DMS153 treated with DMSO at 0.1 percent for 48 hours (cell line): ENCODE measurements around the gene ZNF688.
A peak's percentile ranks its signal among the peaks of the same experiment; 100 is the strongest.
"Not testable (repeated sequence)": the region's sequence is repeated elsewhere in the genome, so short reads cannot be mapped to it uniquely, and the experiment has no call there.

Experiments used
- DNase-seq: peaks from one replicate; lab custom pipeline; 2025; ENCODE audit not compliant: unreplicated experiment; lab: John Stamatoyannopoulos, UW

The ZNF688 gene

DNA sequence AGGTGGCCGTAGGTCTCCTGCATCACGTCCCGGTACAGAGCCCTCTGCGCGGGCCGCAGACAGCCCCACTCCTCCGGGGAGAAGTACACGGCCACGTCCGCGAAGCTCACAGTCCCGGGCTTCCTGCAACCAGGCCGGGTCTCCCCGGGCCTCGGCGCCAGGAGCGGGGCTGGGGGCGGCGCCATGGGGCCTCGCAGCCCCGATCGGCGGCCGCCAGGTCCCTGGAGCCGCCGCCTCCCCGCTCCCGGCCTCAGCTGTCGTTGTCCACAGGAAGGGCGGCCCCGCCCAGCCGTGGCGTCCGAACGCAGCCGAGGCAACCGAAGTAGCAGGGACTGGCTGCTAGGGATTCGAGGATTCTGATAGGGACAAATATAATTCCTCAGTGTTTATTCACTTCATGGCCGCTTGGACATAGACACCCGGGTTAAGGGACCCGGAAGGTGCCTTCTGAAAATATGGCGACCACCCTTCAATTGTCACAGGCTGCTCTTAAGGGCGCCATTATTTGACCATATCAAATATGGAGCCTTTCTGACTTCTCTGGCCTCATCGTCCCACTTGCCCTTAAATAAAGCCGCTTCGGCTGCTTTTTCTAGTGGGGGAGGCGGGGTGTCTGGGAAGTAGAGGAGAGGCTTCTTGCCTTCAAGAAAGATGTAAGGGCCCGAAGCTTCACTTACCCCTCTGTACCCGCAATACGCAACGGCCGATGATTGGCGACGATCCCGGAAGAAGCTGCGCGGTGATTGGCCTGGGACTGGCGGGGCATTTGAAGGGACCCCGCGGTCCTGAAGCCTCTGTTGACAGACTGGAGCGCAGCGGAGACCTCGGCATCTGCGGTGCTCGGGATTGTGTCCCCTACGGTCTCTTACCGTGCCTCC, at the start of gene ZNF688:
Gene ZNF688, minus strand, starts transcription at position 270 of the 878 bp plus-strand sequence. Its CDS starts 85 bp downstream, at position 185.
- peak; percentile 75 for DNase-seq

DNA sequence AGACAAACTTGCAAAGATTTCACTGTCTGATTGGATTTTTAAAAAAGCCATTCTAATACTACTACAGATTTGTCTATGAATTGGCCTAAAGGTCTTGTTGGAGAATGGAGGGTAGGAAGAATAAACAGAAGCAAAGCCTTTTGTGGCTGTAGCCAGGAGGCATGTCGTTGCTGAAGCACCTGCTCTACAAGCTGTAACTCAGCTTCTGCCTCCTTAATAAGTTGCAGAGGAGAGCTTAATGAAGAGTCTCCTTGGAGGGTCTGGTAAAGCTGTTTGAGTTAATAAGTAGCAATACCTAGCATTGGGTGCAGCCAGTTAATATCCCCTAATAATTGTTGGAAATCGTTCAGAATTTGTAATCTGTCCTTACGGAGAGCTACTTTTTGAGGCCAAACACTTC, 48.7 kb upstream of the ZNF688 start:
- no peak for DNase-seq

DNA sequence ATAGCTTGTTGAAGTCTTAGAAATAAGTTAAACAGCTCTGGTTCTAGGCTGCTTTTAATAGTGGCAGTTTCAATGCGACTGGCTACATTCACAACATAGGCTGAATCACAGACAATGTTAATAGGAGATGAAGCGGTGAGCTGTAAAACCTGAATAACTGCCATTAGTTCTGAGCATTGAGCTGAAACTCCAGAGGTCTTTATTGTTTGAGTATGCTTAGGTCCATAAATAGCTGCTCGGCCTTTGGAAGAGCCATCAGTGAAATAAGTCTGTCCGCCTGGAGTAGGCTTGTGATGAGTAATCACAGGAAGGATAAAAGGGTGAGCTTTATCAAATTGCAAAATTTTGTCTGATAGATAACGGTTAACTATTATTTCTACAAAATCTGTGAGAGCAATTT, 48.1 kb upstream of the ZNF688 start:
- no peak for DNase-seq

- DNase-seq, result no peak
These were observed 47.7 kb upstream of the ZNF688 start for GRCh38 chr16:30619202-30619601.

GRCh38 chr16:30615358-30616091, 44.0 kb upstream of the ZNF688 start:
- DNase-seq, result no peak

DNA sequence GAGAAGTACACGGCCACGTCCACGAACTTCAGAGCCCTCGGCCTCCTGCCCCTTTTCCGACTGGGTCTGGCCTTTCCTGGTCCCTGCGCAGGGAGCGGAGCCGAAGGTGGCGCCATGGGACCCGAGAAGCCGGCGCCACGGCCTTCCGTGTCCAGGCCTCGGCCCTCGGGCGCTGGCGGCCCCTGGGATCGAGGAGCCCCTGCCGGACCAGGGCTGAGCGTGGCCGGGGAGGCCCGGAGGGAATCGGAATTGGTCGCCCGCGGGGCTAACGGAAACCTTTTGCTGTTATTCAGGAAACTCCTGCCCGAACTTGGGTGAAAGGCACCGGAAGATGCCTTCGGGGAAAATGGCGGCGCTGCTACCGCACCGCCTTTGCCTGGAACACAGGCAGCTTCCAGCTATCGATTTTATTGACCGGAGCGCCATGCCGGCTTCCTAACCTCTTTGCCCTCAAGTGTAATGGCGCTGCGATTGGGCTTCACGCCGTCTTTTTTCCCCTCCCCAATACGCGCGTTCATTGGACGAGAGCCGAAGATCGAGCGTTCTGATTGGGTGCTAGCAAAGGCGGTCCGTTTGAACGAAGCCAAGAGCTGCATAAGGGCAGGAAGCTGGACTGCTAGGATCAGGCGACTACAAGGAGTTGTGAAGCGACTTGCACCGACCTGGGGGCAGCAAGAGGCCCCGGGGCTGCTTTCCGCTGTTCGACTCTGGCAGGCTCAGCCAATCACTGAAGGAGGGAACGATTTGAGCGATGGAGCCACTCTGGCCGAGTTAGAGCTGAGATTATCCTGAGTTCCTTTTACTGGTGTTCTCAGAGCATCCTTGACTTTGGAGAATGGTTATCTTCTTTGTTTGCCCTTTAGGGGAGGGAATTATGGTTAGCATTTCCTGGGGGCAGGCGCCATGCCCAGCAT, 38.7 kb upstream of the ZNF688 start, which contains the start of gene ZNF689:
Gene ZNF689, minus strand, starts transcription at position 464 of the 914 bp plus-strand sequence. Its CDS starts 348 bp downstream, at position 116.
- DNase-seq, result peak; percentile 93

DNA sequence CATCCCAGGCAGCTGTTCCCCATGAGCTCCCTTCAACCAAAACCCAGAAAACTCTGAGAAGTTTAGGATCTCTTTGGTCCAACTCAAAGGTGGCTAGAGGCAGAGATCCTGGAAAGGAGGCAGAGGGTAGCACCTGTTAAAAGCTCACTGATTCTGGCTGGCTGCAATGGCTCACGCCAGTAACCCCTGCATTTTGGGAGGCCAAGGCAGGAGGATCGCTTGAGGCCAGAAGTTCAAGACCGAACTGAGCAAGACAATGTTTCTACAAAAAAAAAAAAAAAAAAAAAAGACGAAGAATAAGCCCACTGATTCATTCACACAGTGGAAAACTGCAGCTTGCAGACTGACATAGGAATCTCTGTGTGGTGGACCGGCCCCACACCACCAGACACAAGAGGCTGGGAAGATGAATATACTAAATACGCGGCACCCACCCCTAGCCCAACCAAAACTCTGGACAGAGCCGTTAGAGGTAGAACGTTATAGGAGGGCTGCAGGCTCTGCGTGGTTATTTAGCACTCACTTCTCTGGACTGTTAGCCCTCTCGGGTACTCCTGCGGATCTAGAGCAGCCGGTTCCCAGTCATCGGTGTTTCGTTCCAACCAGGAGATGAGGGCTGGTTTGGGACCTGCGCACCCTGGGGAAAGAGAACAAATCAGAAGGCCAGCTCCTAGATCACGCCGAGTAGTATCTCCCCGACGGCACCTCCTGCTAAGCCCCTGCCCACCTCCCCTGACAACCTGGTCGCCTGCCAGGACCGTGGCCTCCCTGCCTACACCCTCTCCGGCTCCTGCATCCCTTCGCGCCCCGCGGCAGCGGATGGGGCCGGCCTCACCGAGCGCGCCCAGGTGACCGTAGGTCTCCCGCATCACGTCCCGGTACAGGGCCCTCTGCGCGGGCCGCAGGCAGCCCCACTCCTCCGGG, 37.8 kb upstream of the ZNF688 start:
- DNase-seq, result peak; percentile 16

GRCh38 chr16:30606004-30606403, 34.5 kb upstream of the ZNF688 start:
- DNase-seq, result no peak

DNA sequence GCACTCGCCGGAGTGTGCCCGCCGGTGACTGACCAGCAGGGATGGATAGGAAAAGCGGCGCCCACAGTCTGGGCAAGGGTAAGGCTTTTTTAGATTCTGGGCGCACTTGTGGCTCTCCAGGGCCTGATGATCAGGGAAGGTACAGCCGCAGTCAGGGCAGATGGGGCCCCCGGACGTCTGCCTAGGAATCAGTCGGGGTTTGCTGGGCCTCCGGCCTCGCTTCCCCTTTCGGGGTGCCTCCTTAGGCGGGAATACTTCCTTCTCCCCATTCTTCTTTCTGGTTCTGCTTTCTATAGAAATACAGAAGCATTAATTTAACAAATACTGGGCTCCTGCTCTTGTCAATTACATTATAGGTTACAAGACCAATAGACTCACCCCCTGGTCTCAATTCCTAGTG, 33.6 kb upstream of the ZNF688 start:
- no peak for DNase-seq

GRCh38 chr16:30604316-30604947, 32.9 kb upstream of the ZNF688 start:
- DNase-seq, result no peak

GRCh38 chr16:30603945-30604315, 32.4 kb upstream of the ZNF688 start:
- no peak for DNase-seq

DNA sequence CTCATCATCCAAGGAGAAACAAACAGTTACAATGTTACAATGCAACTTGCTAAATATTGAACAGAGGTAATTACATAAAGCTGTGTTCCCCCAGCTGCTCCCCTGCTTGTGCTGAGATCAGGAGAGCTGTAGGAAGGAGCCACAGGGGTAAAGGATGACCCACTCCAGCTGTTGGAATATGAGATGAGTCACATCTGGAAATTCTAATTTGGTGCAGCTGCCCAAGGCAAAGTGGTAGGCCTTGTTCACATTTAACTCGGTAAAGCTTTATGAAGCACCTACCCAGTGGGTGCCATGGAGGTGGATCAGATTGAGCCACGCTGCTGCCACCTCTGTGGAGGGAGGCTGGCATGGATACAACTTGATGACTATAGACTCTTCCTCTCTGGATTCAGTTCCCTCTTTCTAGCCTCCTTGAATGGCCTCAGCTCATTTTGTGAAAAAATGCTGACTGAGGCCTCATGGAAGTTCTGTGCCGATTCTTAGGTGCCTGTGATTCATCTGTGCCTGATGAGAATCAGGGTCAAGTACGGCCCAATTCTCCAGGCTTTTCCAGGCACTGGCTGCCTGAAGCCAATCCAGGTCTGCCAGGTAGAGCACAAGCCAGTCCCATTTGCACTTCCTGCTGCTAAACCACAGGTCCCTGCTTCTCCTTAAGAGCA, 31.2 kb upstream of the ZNF688 start:
- DNase-seq, result no peak

GRCh38 chr16:30601966-30602365, 30.5 kb upstream of the ZNF688 start:
- no peak for DNase-seq

DNA sequence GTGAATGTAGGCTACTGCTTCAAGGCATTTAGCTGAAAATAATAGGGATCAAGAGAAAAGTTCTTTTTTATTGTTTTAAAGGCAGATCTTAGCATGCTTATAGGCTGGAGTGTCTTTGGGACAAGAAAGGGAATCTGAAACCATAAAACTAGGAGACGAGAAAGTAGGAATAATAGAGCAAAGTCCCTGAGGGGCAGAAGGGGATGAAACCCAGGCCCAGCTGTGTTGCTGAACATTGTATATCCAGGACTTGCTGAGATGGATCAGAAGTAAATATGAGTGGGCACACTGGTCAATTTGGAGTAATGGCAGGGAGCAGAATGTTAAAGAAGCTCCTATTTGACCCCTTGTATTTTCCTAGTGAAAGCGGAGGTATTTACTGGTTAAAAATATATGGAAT, 29.4 kb upstream of the ZNF688 start:
- no peak for DNase-seq

DNA sequence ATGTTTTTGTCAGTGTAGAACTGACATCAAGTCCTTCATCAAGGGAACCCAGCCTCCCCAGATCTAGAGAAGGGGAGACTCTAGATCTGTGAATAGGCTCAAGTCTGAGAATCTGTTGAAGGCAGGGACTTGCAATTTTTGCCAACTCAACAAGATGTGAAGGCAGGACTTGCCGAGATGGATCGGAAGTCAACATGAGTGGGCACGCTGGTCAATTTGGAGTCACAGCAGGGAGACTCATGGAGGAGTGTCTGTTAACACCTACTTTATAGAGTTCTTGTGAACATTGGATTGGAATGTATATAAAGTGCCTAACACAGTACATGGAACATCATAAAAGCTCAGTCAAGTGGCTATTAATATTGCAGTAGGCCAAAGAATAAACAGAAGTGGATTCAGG, 28.7 kb upstream of the ZNF688 start:
- DNase-seq, result no peak

DNA sequence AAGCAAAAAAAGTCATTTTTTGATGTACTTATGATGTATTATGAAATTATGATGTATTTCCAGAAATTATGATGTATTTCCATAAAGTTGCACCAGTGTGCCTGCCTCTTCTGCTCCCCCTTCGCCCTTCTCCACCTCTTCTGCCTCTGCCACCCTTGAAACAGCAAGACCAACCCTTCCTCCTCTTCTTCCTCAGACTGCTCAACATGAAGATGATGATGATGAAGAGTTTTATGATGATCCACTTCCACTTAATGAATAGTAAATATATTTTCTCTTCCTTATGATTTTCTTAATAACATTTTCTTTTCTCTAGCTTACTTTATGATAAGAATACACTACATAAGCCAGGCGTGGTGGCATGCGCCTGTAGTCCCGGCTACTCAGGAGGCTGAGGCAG, 21.4 kb upstream of the ZNF688 start:
- no peak for DNase-seq

GRCh38 chr16:30590869-30591268, 19.4 kb upstream of the ZNF688 start:
- not testable (repeated sequence) for DNase-seq

GRCh38 chr16:30589582-30589981, 18.1 kb upstream of the ZNF688 start:
- DNase-seq, result not testable (repeated sequence)

- no peak for DNase-seq
These were observed 17.1 kb upstream of the ZNF688 start for GRCh38 chr16:30588651-30589050.
